HFF-Myc (cell line): ENCODE measurements around the gene CCND2.

Experiments used
- DNase-seq: peaks from one replicate; pipeline ENCODE4 v3.0.0-alpha.2; 2011; ENCODE audit warnings: low read depth; ENCODE audit errors: extremely low read depth
- H3K4me3 ChIP-seq: replicated peaks from 2 replicates; pipeline ENCODE4 v1.5.1; 2011; ENCODE audit warnings: low read depth, mild to moderate bottlenecking, control low read depth, low read length
- CTCF ChIP-seq: IDR thresholded peaks from 2 replicates; pipeline ENCODE4 v1.5.1; 2012; ENCODE audit warnings: mild to moderate bottlenecking, low read depth, low read length, control low read depth; ENCODE audit errors: missing control alignments

CCND2 gene

DNA sequence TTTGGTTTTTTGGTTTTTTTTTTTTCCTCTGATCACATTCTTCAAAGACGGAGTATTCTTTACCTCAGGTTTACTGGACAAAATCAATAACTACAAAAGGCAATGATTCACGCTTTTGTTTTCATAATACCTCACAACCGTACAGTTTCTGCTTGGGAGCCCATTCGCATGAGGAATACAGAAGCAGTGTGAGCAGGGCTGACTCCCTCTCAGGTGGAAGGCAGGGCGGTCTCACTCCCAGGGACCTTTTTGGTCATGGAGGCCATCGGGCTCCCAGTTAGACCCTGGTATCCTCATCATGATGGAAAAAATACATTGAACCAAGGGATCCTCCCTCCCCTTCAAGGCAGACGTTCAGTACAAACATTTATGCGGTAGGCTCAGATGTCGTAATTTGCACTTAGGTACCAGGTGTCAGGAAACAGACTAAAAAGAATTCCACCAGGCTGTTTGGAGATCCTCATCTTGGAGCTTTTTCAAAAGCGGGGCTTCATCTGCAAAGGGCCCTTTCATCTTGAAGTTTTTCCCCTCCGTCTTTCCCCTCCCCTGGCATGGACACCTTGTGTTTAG lies 28.5 kb downstream of the CCND2 start:
- TF ChIP-seq CTCF, result no peak
- H3K4me3 ChIP-seq, result no peak overlapping the region
- DNase-seq, result no peak

- DNase-seq, result no peak
- H3K4me3 ChIP-seq, result no peak overlapping the region
- no peak for TF ChIP-seq CTCF
These were observed 29.3 kb downstream of the CCND2 start for GRCh38 chr12:4302881-4303280.

DNA sequence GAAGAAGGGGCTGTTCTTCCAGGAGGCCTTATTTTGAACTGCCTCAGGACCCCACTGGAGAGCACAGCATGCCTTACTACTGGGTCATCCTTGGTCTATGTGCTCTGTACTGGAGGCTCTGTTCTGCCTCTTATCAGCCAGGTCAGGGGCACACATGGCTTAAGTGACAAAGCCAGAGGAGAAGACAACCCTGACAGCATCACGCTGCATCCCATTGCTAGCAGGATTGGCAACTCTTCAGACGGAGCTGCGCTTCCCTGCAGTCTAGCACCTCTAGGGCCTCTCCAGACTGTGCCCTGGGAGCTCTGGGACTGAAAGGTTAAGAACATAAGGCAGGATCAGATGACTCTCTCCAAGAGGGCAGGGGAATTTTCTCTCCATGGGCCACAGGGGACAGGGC lies 30.2 kb downstream of the CCND2 start:
- no peak for TF ChIP-seq CTCF

DNA sequence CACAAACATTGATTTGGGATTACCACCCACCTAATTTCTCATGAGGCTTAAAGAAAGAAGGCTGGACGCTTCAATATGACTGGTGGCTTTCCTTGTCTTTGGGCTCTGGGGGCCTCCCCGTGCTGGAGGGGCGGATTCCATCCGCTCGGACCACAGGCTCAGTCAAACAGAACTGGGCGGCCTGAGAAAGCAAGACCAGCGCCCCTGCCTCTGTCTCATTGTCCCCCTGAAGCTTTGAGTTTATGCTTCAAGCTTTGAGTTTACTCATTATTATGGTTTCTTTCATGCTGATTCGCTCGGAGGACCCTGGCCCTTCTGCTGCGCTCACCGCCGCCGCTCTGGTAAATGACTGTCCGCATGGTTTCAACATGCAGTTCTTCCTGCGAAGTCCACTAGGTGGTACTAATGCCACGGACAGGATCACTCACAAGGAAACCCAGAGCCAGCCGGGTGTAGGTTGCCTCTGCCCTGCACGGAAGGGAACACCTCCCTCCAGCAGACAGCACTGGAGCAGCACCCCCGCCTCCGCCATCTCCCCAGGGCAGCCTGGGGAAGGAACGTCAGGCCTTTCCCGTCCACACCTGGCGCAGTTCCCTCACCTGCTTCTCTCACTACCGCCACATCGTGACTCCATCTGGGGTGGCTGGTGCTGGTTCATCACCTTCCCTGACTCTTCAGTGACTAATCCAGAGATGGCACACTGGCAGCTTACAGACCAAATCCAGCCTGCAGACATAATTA lies 34.2 kb downstream of the CCND2 start:
- peak; percentile 67 for TF ChIP-seq CTCF
- no peak overlapping the region for H3K4me3 ChIP-seq
- DNase-seq, result peak; percentile 57

More for the DNA sequence above, 30.2 kb downstream of the CCND2 start:
- no peak overlapping the region for H3K4me3 ChIP-seq
- DNase-seq, result no peak

- no peak overlapping the region for H3K4me3 ChIP-seq
- DNase-seq, result no peak
- no peak for TF ChIP-seq CTCF
These were observed 34.9 kb downstream of the CCND2 start for GRCh38 chr12:4308334-4308950.

DNA sequence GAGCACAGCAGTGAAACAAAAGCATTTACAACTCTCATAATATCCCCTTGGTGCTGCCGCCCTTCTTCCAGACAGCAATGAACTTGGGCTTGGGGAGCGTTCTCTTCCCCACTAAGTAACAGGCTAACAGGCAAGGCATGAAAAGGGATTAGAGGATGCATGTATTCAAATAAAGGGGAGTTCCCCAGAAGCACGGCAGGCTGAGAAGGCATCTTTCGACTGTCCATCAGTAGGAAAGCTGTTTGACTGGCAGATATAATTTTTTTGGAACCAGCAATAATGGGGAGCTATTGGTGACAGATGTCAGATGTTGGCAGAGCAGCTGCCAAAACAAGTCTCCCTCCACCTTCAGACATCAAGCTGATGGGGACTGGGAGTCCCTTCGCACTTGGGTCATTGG lies 38.2 kb downstream of the CCND2 start:
- no peak for TF ChIP-seq CTCF
- H3K4me3 ChIP-seq, result no peak overlapping the region
- no peak for DNase-seq
